ENCODE data around the gene ZDHHC14. TPM values are rescaled to one million over a fixed set of nuclear protein-coding genes. Genes with fewer than 3 reads are reported as not detected.

ZDHHC14 gene
- polyA plus RNA-seq, 1 donor (not counting 4 experiments of a cell fraction or from before 2014, with no cell fraction given), result 6.4 TPM

GRCh38 chr6:157579467-157580031 lies 198.6 kb downstream of the ZDHHC14 start:
- Histone ChIP-seq H3K4me1 (ENCODE audit: control insufficient read depth, extremely low read depth, insufficient read depth, low read length) (peaks cover 3% of the 10 kb centered on the region), H3K36me3 (ENCODE audit: control insufficient read depth in 2 of 2, extremely low read depth in 1 of 2, insufficient read depth in 2 of 2, low read length in 2 of 2) (no peaks in the 10 kb centered on the region), H2AFZ (ENCODE audit: control insufficient read depth, low read length) (no peak overlapping the region), H3K9me1 (ENCODE audit: control insufficient read depth, extremely low read depth, insufficient read depth, low read length) (no peaks in the 10 kb centered on the region), H3K4me2 (ENCODE audit: control insufficient read depth, extremely low read depth, insufficient read depth, low read depth, low read length) (peak overlapping the region; percentile 54), H3K9me3 (ENCODE audit: control insufficient read depth, low read depth, low read length) (no peaks in the 10 kb centered on the region), H3K79me2 (ENCODE audit: control insufficient read depth, insufficient read depth, low read length) (no peaks in the 10 kb centered on the region), H4K20me1 (ENCODE audit: control insufficient read depth, extremely low read depth, insufficient read depth, low read length) (no peaks in the 10 kb centered on the region), H3K27me3 (ENCODE audit: control insufficient read depth, extremely low read depth, insufficient read depth, low read length) (no peaks in the 10 kb centered on the region), H3K4me3 (ENCODE audit: control insufficient read depth in 2 of 3, extremely low read depth in 1 of 3, insufficient read depth in 2 of 3, low read depth in 1 of 3, low read length in 3 of 3) (no peak overlapping the region), H3K9ac (ENCODE audit: control insufficient read depth, extremely low read depth, insufficient read depth, low read length) (no peak overlapping the region), H3K27ac (ENCODE audit: control insufficient read depth, insufficient read depth, low read length) (peak overlapping the region; percentile 26)
- FAIRE-seq, result no peak
- TF ChIP-seq CTCF (optimal IDR thresholded peaks at IDR 0.05 in 1 of 3, IDR thresholded peaks at IDR 0.05 in 1 of 3, conservative IDR thresholded peaks at IDR 0.05 in 1 of 3; ENCODE audit: extremely low read depth in 1 of 3, insufficient read depth in 2 of 3, low read length in 3 of 3) (no peak), EZH2 (IDR thresholded peaks at IDR 0.05; ENCODE audit: low read length) (no peak)
- no peak for DNase-seq (ENCODE audit: low read depth, low spot score)
- dilution Hi-C loops (cut with MboI; ENCODE audit: extremely low pct_ligation_motif_present, low sequenced_read_pairs), result no loop called here

GRCh38 chr6:157584036-157584435 lies 203.0 kb downstream of the ZDHHC14 start:
- DNase-seq (ENCODE audit: low read depth, low spot score), result no peak
- H3K36me3 ChIP-seq (ENCODE audit: control insufficient read depth in 2 of 2, extremely low read depth in 1 of 2, insufficient read depth in 2 of 2, low read length in 2 of 2), result no peaks in the 10 kb centered on the region
- no peak overlapping the region for H3K4me3 ChIP-seq (ENCODE audit: control insufficient read depth in 2 of 3, extremely low read depth in 1 of 3, insufficient read depth in 2 of 3, low read depth in 1 of 3, low read length in 3 of 3)
- no peaks in the 10 kb centered on the region for H4K20me1 ChIP-seq (ENCODE audit: control insufficient read depth, extremely low read depth, insufficient read depth, low read length)
- H3K27ac ChIP-seq (ENCODE audit: control insufficient read depth, insufficient read depth, low read length), result no peak overlapping the region
- H3K9ac ChIP-seq (ENCODE audit: control insufficient read depth, extremely low read depth, insufficient read depth, low read length), result no peak overlapping the region
- no peaks in the 10 kb centered on the region for H3K9me1 ChIP-seq (ENCODE audit: control insufficient read depth, extremely low read depth, insufficient read depth, low read length)
- no peaks in the 10 kb centered on the region for H3K79me2 ChIP-seq (ENCODE audit: control insufficient read depth, insufficient read depth, low read length)
- no peak for FAIRE-seq
- peaks cover 3% of the 10 kb centered on the region for H3K4me1 ChIP-seq (ENCODE audit: control insufficient read depth, extremely low read depth, insufficient read depth, low read length)
- TF ChIP-seq EZH2 (IDR thresholded peaks at IDR 0.05; ENCODE audit: low read length) (no peak), CTCF (optimal IDR thresholded peaks at IDR 0.05 in 1 of 3, IDR thresholded peaks at IDR 0.05 in 1 of 3, conservative IDR thresholded peaks at IDR 0.05 in 1 of 3; ENCODE audit: extremely low read depth in 1 of 3, insufficient read depth in 2 of 3, low read length in 3 of 3) (no peak)
- no peak overlapping the region for H2AFZ ChIP-seq (ENCODE audit: control insufficient read depth, low read length)
- no peaks in the 10 kb centered on the region for H3K9me3 ChIP-seq (ENCODE audit: control insufficient read depth, low read depth, low read length)
- no peaks in the 10 kb centered on the region for H3K27me3 ChIP-seq (ENCODE audit: control insufficient read depth, extremely low read depth, insufficient read depth, low read length)
- no peak overlapping the region for H3K4me2 ChIP-seq (ENCODE audit: control insufficient read depth, extremely low read depth, insufficient read depth, low read depth, low read length)
- dilution Hi-C loops (cut with MboI; ENCODE audit: extremely low pct_ligation_motif_present, low sequenced_read_pairs), result no loop called here
